NOMO-1 (cell line): Measurements from ENCODE around the gene CD74.
A peak's percentile ranks its signal among the peaks of the same experiment; 100 is the strongest.

ENCODE experiments used
- DNase-seq, 2 experiments: peaks; one replicate each; lab custom pipeline; 2025; ENCODE audit not compliant: unreplicated experiment in 2 of 2; lab: John Stamatoyannopoulos, UW

The CD74 gene

GRCh38 chr5:150412319-150413175, at the start of gene CD74:
CD74 (minus strand) TSS chr5:150412910; CDS start chr5:150412749, 161 bp downstream.
- peak; percentile 93 to 97 for DNase-seq

GRCh38 chr5:150461231-150461630, 48.5 kb upstream of the CD74 start:
- peak; percentile 66 for DNase-seq

- no peak for DNase-seq
These were observed 48.1 kb upstream of the CD74 start for GRCh38 chr5:150460781-150461180.

- peak in 1 of 2 experiments; percentile 70 for DNase-seq
These were observed 46.3 kb upstream of the CD74 start for GRCh38 chr5:150458802-150459557.

- DNase-seq = no peak
These were observed 45.0 kb upstream of the CD74 start for GRCh38 chr5:150457562-150458240.

- DNase-seq = peak; percentile 17 to 40
These were observed 44.4 kb upstream of the CD74 start for GRCh38 chr5:150457121-150457520.

- DNase-seq = no peak
These were observed 42.0 kb upstream of the CD74 start for GRCh38 chr5:150454492-150455229.

- peak in 1 of 2 experiments; percentile 52 for DNase-seq
These were observed 41.3 kb upstream of the CD74 start for GRCh38 chr5:150454027-150454426.

- DNase-seq = no peak
These were observed 40.2 kb upstream of the CD74 start for GRCh38 chr5:150452914-150453313.

- DNase-seq = no peak
These were observed 38.9 kb upstream of the CD74 start for GRCh38 chr5:150451594-150451993.

- peak; percentile 94 to 95 for DNase-seq
These were observed 37.0 kb upstream of the CD74 start, which contains the start of gene RPS14 for GRCh38 chr5:150449517-150450339. RPS14 (minus strand) TSS chr5:150449739; CDS start chr5:150447733, 2,006 bp downstream.

- DNase-seq = peak in 1 of 2 experiments; percentile 15
These were observed 36.3 kb upstream of the CD74 start for GRCh38 chr5:150448952-150449516.

- peak in 1 of 2 experiments; percentile 29 for DNase-seq
These were observed 35.6 kb upstream of the CD74 start for GRCh38 chr5:150448334-150448733.

GRCh38 chr5:150447188-150447587, 34.5 kb upstream of the CD74 start:
- no peak for DNase-seq

- DNase-seq = no peak
These were observed 33.9 kb upstream of the CD74 start for GRCh38 chr5:150446583-150446982.

GRCh38 chr5:150446088-150446487, 33.4 kb upstream of the CD74 start:
- no peak for DNase-seq

GRCh38 chr5:150444770-150445169, 32.1 kb upstream of the CD74 start:
- no peak for DNase-seq

- DNase-seq = no peak
These were observed 30.7 kb upstream of the CD74 start for GRCh38 chr5:150443242-150444075.
